ENCODE measurements around the gene HACD2.

GRCh38 chr3:123476967-123477750, 107.7 kb downstream of the HACD2 start:
- no peak for TF ChIP-seq CTCF (optimal IDR thresholded peaks at IDR 0.05 in 1 of 3, IDR thresholded peaks at IDR 0.05 in 1 of 3, conservative IDR thresholded peaks at IDR 0.05 in 1 of 3; ENCODE audit: extremely low read depth in 1 of 3, insufficient read depth in 2 of 3, low read length in 3 of 3)
- no peak for TF ChIP-seq EZH2 (IDR thresholded peaks at IDR 0.05; ENCODE audit: low read length)

Data from keratinocyte (primary cell).